BE2C (cell line): ENCODE measurements around the gene TBX21.

Experiments used
- DNase-seq: peaks from one replicate; pipeline ENCODE4 v3.0.0-alpha.2; 2020
- H3K27me3 ChIP-seq: fragments of 250-450 bp; sonication (Bioruptor Pico); 2 replicates; pipeline ENCODE4 v1.5.1; 2020; ENCODE audit warnings: mild to moderate bottlenecking
- H3K36me3 ChIP-seq: fragments of 250-450 bp; sonication (Bioruptor Pico); 2 replicates; pipeline ENCODE4 v1.5.1; 2020; ENCODE audit warnings: mild to moderate bottlenecking
- H3K4me1 ChIP-seq: fragments of 250-450 bp; sonication (Bioruptor Pico); 2 replicates; pipeline ENCODE4 v1.5.1; 2020
- H3K4me3 ChIP-seq: 2 replicates; pipeline ENCODE4 v1.5.1; 2011; ENCODE audit warnings: low read depth, low read length
- H3K9me3 ChIP-seq: fragments of 250-450 bp; sonication (Bioruptor Pico); 2 replicates; pipeline ENCODE4 v1.5.1; 2020
- CTCF ChIP-seq: IDR thresholded peaks from 2 replicates; pipeline ENCODE4 v1.5.1; 2012; ENCODE audit warnings: mild to moderate bottlenecking, low read depth, low read length

TBX21 gene

GRCh38 chr17:47730681-47731080 lies 2.4 kb upstream of the TBX21 start:
- no peak overlapping the region for H3K4me3 ChIP-seq
- H3K4me1 ChIP-seq: peaks cover 2% of the 10 kb centered on the region; the same call in 1 of the 2 replicates
- no peak for DNase-seq
- H3K9me3 ChIP-seq: no peaks in the 10 kb centered on the region
- no peaks in the 10 kb centered on the region for H3K36me3 ChIP-seq
- H3K27me3 ChIP-seq: peaks cover 27% of the 10 kb centered on the region
- no peak for TF ChIP-seq CTCF

GRCh38 chr17:47731396-47731795 lies 1.6 kb upstream of the TBX21 start:
- no peak for TF ChIP-seq CTCF
- Histone ChIP-seq H3K4me3 (no peak overlapping the region), H3K9me3 (no peaks in the 10 kb centered on the region), H3K4me1 (peaks cover 2% of the 10 kb centered on the region; the same call in 1 of the 2 replicates), H3K36me3 (no peaks in the 10 kb centered on the region), H3K27me3 (peaks cover 27% of the 10 kb centered on the region)
- DNase-seq: no peak

GRCh38 chr17:47732399-47733046 lies 513 bp upstream of the TBX21 start:
- H3K4me1 ChIP-seq: no peaks in the 10 kb centered on the region
- H3K9me3 ChIP-seq: no peaks in the 10 kb centered on the region
- DNase-seq: no peak
- H3K36me3 ChIP-seq: no peaks in the 10 kb centered on the region
- no peak overlapping the region for H3K4me3 ChIP-seq
- TF ChIP-seq CTCF: no peak
- peaks cover 27% of the 10 kb centered on the region for H3K27me3 ChIP-seq

- peaks cover 27% of the 10 kb centered on the region for H3K27me3 ChIP-seq
- peak overlapping the region; percentile 38 for H3K4me3 ChIP-seq
- TF ChIP-seq CTCF: no peak
- H3K4me1 ChIP-seq: no peaks in the 10 kb centered on the region
- no peaks in the 10 kb centered on the region for H3K9me3 ChIP-seq
- no peak for DNase-seq
- H3K36me3 ChIP-seq: no peaks in the 10 kb centered on the region
Observed at GRCh38 chr17:47733674-47734410, 806 bp downstream of the TBX21 start.

GRCh38 chr17:47735139-47735464 lies 2.1 kb downstream of the TBX21 start:
- Histone ChIP-seq H3K27me3 (peaks cover 27% of the 10 kb centered on the region), H3K4me3 (no peak overlapping the region), H3K36me3 (no peaks in the 10 kb centered on the region), H3K4me1 (no peaks in the 10 kb centered on the region), H3K9me3 (no peaks in the 10 kb centered on the region)
- DNase-seq: no peak
- no peak for TF ChIP-seq CTCF

- no peak for DNase-seq
- H3K36me3 ChIP-seq: no peaks in the 10 kb centered on the region
- no peaks in the 10 kb centered on the region for H3K4me1 ChIP-seq
- TF ChIP-seq CTCF: no peak
- peaks cover 27% of the 10 kb centered on the region for H3K27me3 ChIP-seq
- no peak overlapping the region for H3K4me3 ChIP-seq
- H3K9me3 ChIP-seq: no peaks in the 10 kb centered on the region
Observed at GRCh38 chr17:47735536-47736011, 2.5 kb downstream of the TBX21 start.
